PC-9 (cell line): ENCODE data around the gene PGBD5. TPM values are rescaled to one million over a fixed set of nuclear protein-coding genes. Genes with fewer than 3 reads are reported as not detected.
A peak's percentile ranks its signal among the peaks of the same experiment; 100 is the strongest.

Experiments
- BruUV-seq: library from RNA; stranded (reverse); fragments of 400-500 nt; replicated peaks from 2 replicates; lab custom pipeline; 2021; lab: Mats Ljungman, UMichigan
- CTCF ChIA-PET: fragments of 300-600 bp; sonication (Branson Sonifier 250); formaldehyde crosslinking; loops from one replicate; lab custom pipeline; 2022; ENCODE audit warnings: antibody characterized with exemption; lab: Charles Lee
- POLR2A ChIA-PET: fragments of 300-600 bp; sonication (Branson Sonifier 250); formaldehyde crosslinking; loops from one replicate; lab custom pipeline; 2022; ENCODE audit warnings: antibody characterized with exemption; ENCODE audit not compliant: unreplicated experiment; lab: Charles Lee
- DNase-seq, 2 experiments: peaks; one replicate each; pipeline versions ENCODE4 v3.0.0 to v3.0.0-alpha.2; 2015 to 2022; ENCODE audit warnings: mixed read lengths in 1 of 2
- H2AFZ ChIP-seq: fragments of 200-600 bp; sonication (generic); 2 replicates; pipeline ENCODE4 v1.8.1; 2017; ENCODE audit warnings: antibody characterized with exemption
- H3F3A ChIP-seq: fragments of 200-600 bp; sonication (generic); 2 replicates; pipeline ENCODE4 v1.8.1; 2017; ENCODE audit warnings: antibody characterized with exemption, mild to moderate bottlenecking, low read depth; ENCODE audit not compliant: insufficient read depth
- H3K27ac ChIP-seq: fragments of 200-600 bp; sonication (generic); 2 replicates; pipeline ENCODE4 v1.6.1; 2016; ENCODE audit warnings: mixed run types
- H3K27me3 ChIP-seq: fragments of 200-600 bp; sonication (generic); 2 replicates; pipeline ENCODE4 v1.6.1; 2016; ENCODE audit warnings: low read depth, mixed run types; ENCODE audit not compliant: insufficient read depth
- H3K36me3 ChIP-seq: fragments of 200-600 bp; sonication (generic); 2 replicates; pipeline ENCODE4 v1.6.1; 2016; ENCODE audit warnings: low read depth, mixed run types
- H3K4me1 ChIP-seq: fragments of 200-600 bp; sonication (generic); replicated peaks from 2 replicates; pipeline ENCODE4 v1.6.1; 2016; ENCODE audit warnings: mixed run types; ENCODE audit not compliant: insufficient read depth
- H3K4me2 ChIP-seq: fragments of 200-600 bp; sonication (generic); 2 replicates; pipeline ENCODE4 v1.6.1; 2017; ENCODE audit warnings: mixed run types
- H3K4me3 ChIP-seq: fragments of 200-600 bp; sonication (generic); 2 replicates; pipeline ENCODE4 v1.6.1; 2016; ENCODE audit warnings: mixed run types
- H3K79me2 ChIP-seq: fragments of 200-600 bp; sonication (generic); 2 replicates; pipeline ENCODE4 v1.6.1; 2017; ENCODE audit warnings: low read depth, mixed run types
- H3K9me2 ChIP-seq: fragments of 200-600 bp; sonication (generic); 2 replicates; pipeline ENCODE4 v1.8.1; 2017; ENCODE audit warnings: mild to moderate bottlenecking; ENCODE audit not compliant: insufficient read depth
- H3K9me3 ChIP-seq: fragments of 200-600 bp; sonication (generic); 2 replicates; pipeline ENCODE4 v1.8.1; 2016; ENCODE audit warnings: low read depth; ENCODE audit not compliant: insufficient read depth
- H4K20me1 ChIP-seq: fragments of 200-600 bp; sonication (generic); 2 replicates; pipeline ENCODE4 v1.8.1; 2017; ENCODE audit not compliant: insufficient read depth
- EZH2 ChIP-seq: fragments of 200-600 bp; sonication (generic); IDR thresholded peaks from 2 replicates; pipeline ENCODE4 v1.8.0; 2017; ENCODE audit warnings: antibody characterized with exemption, low read depth
- intact Hi-C: fragments of 100-400 bp; cut with micrococcal nuclease; formaldehyde crosslinking; loops from one replicate; pipeline ENCODE4 v1.10.0; 2022; ENCODE audit not compliant: unreplicated experiment
- total RNA-seq: library from RNA; stranded (reverse); gene quantifications from 2 replicates; pipeline ENCODE4 v1.2.3, GENCODE V29; 2021
- TF ChIP-seq, protein P1 (sequence below): fragments of 200-600 bp; sonication (generic); conservative IDR thresholded peaks from 2 replicates; pipeline ENCODE4 v1.6.1; 2017; ENCODE audit warnings: mixed run types, antibody characterized with exemption, mild to moderate bottlenecking, moderate library complexity

PGBD5 gene
- total RNA-seq, 1 experiment from 2014 or later, result not detected

DNA sequence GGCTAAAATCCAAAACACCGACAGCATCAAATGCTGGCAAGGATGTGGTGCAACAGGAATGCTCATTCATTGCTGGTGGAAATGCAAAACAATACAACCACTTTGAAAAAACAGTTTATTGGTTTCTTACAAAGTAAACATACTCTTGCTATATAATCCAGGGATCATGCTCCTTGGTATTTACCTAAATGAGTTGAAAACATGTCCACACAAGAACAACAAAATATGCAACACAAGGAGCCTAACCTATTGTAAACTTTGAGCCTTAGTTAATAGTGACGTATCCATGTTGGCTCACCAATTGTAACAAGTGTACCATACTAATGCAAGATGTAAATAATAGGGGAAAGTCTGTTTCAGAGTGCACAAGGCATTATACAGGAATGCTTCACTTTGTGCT is 37.2 kb upstream of the PGBD5 start:
- Histone ChIP-seq H3K9me2 (no peaks in the 10 kb centered on the region), H2AFZ (no peak overlapping the region), H3F3A (peaks cover 12% of the 10 kb centered on the region; the same call in 1 of the 2 replicates), H3K4me3 (no peak overlapping the region), H3K4me2 (no peak overlapping the region), H3K27ac (no peak overlapping the region), H3K36me3 (no peaks in the 10 kb centered on the region), H3K79me2 (no peaks in the 10 kb centered on the region), H4K20me1 (no peaks in the 10 kb centered on the region), H3K4me1 (peaks cover 17% of the 10 kb centered on the region), H3K27me3 (0 out of 2 replicates have a peak, but pooled peaks cover 3% of the 10 kb centered on the region), H3K9me3 (no peaks in the 10 kb centered on the region)
- POLR2A ChIA-PET, result no interaction called here
- intact Hi-C loops, result no loop called here
- CTCF ChIA-PET, result no interaction called here
- DNase-seq, result no peak
- TF ChIP-seq, protein P1, sequence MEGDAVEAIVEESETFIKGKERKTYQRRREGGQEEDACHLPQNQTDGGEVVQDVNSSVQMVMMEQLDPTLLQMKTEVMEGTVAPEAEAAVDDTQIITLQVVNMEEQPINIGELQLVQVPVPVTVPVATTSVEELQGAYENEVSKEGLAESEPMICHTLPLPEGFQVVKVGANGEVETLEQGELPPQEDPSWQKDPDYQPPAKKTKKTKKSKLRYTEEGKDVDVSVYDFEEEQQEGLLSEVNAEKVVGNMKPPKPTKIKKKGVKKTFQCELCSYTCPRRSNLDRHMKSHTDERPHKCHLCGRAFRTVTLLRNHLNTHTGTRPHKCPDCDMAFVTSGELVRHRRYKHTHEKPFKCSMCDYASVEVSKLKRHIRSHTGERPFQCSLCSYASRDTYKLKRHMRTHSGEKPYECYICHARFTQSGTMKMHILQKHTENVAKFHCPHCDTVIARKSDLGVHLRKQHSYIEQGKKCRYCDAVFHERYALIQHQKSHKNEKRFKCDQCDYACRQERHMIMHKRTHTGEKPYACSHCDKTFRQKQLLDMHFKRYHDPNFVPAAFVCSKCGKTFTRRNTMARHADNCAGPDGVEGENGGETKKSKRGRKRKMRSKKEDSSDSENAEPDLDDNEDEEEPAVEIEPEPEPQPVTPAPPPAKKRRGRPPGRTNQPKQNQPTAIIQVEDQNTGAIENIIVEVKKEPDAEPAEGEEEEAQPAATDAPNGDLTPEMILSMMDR, result no peak
- TF ChIP-seq EZH2, result no peak
- BruUV-seq, result no TSS peak

DNA sequence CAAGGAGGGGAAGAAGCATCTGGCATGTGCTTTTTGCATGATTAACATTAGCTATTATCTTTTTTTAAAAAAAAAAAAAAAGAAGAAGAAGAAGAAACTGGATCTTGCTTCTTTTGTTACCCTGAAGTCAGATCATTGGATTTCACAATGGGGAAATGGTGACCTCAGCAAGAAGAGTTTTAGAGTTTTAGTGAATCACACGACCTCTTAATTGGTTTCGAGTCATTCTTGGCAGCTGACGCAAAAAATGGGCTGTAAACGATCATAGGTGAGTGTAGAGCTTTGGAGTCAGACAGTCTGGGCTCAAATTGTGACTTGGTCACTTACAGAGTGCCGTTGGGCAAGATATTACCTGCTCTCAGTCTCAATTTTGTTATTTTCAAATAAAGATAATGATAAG is 33.3 kb upstream of the PGBD5 start:
- H3K9me2 ChIP-seq, result no peaks in the 10 kb centered on the region
- H3F3A ChIP-seq, result peaks cover 12% of the 10 kb centered on the region; the same call in 1 of the 2 replicates
- H3K27ac ChIP-seq, result peak overlapping the region; percentile 85
- BruUV-seq, result no TSS peak
- H3K9me3 ChIP-seq, result no peaks in the 10 kb centered on the region
- no peaks in the 10 kb centered on the region for H3K79me2 ChIP-seq
- POLR2A ChIA-PET, result no interaction called here
- H3K4me2 ChIP-seq, result 0 out of 2 replicates have a peak overlapping the region, but pooled peaks have one; percentile 25
- peaks cover 22% of the 10 kb centered on the region for H3K4me1 ChIP-seq
- H3K4me3 ChIP-seq, result no peak overlapping the region
- no peaks in the 10 kb centered on the region for H4K20me1 ChIP-seq
- TF ChIP-seq EZH2, result no peak
- TF ChIP-seq, protein P1, result no peak
- no peak overlapping the region for H2AFZ ChIP-seq
- H3K27me3 ChIP-seq, result no peaks in the 10 kb centered on the region
- CTCF ChIA-PET, result no interaction called here
- peak in 1 of 2 experiments; percentile 48 for DNase-seq
- intact Hi-C loops, result no loop called here
- H3K36me3 ChIP-seq, result no peaks in the 10 kb centered on the region

DNA sequence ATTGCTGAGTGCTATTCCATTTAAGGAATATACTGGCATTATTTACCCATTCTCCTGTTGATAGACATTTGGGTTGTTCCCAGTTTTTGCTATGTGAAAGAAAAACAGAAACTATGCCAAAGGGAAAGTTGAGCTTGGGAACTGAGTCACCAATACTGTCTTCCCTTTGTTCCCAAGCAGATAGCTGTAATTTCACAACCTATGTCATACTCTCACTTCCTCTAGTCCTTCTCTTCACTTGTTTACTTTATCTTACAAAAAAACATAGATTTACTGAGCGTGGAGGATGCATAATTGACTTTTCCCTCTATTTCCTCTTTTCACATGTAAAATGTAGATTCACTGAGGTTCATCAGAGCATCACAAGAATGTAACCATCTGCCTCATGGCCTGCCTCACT is 32.4 kb upstream of the PGBD5 start:
- CTCF ChIA-PET, result no interaction called here

More for the DNA sequence above, 32.4 kb upstream of the PGBD5 start:
- peak overlapping the region; percentile 25 for H3K4me2 ChIP-seq
- H3K79me2 ChIP-seq, result no peaks in the 10 kb centered on the region
- BruUV-seq, result no TSS peak
- H3K9me2 ChIP-seq, result no peaks in the 10 kb centered on the region
- H3K27me3 ChIP-seq, result no peaks in the 10 kb centered on the region
- peak overlapping the region; percentile 85 for H3K27ac ChIP-seq
- H2AFZ ChIP-seq, result no peak overlapping the region
- TF ChIP-seq, protein P1, result no peak
- no peak for TF ChIP-seq EZH2
- H4K20me1 ChIP-seq, result no peaks in the 10 kb centered on the region
- POLR2A ChIA-PET, result no interaction called here
- no peaks in the 10 kb centered on the region for H3K36me3 ChIP-seq
- peaks cover 22% of the 10 kb centered on the region for H3K4me1 ChIP-seq
- no peaks in the 10 kb centered on the region for H3K9me3 ChIP-seq
- intact Hi-C loops, result no loop called here
- no peak overlapping the region for H3K4me3 ChIP-seq
- DNase-seq, result peak in 1 of 2 experiments; percentile 56
- H3F3A ChIP-seq, result peaks cover 12% of the 10 kb centered on the region; the same call in 1 of the 2 replicates
